HEK293T (cell line): Measurements from ENCODE around the gene PATJ.
"Not testable (repeated sequence)": the region's sequence is repeated elsewhere in the genome, so short reads cannot be mapped to it uniquely, and the experiment has no call there.

ENCODE experiments used
- CTCF ChIA-PET: fragments of 350-600 bp; formaldehyde crosslinking; extraction: SDS; loops from one replicate; lab custom pipeline; 2021; ENCODE audit warnings: antibody characterized with exemption, inconsistent platforms; lab: Yijun Ruan, JAX
- POLR2A ChIA-PET: fragments of 350-600 bp; formaldehyde crosslinking; extraction: SDS; loops from one replicate; lab custom pipeline; 2020; ENCODE audit warnings: antibody characterized with exemption, inconsistent platforms; lab: Yijun Ruan, JAX
- DNase-seq: peaks from one replicate; pipeline ENCODE4 v3.0.0; 2012; ENCODE audit warnings: mixed read lengths; ENCODE audit errors: extremely low spot score
- ARNT ChIP-seq: fragments of 450-650 bp; IDR thresholded peaks from 2 replicates; pipeline ENCODE4 v1.6.1; 2017; ENCODE audit warnings: mild to moderate bottlenecking
- BHLHE40 ChIP-seq: fragments of 450-650 bp; IDR thresholded peaks from 2 replicates; pipeline ENCODE4 v1.6.1; 2016; ENCODE audit warnings: mild to moderate bottlenecking, moderate library complexity, borderline replicate concordance
- CTBP1 ChIP-seq: fragments of 450-650 bp; IDR thresholded peaks from 2 replicates; pipeline ENCODE4 v1.6.1; 2016; ENCODE audit warnings: borderline replicate concordance
- ELF4 ChIP-seq: fragments of 450-650 bp; IDR thresholded peaks from 2 replicates; pipeline ENCODE4 v1.6.1; 2017; ENCODE audit warnings: antibody characterized with exemption
- FOXA1 ChIP-seq: fragments of 450-650 bp; IDR thresholded peaks from 2 replicates; pipeline ENCODE4 v1.6.1; 2016; ENCODE audit warnings: mild to moderate bottlenecking
- FOXK2 ChIP-seq: fragments of 450-650 bp; IDR thresholded peaks from 2 replicates; pipeline ENCODE4 v1.6.1; 2016; ENCODE audit warnings: mild to moderate bottlenecking
- FOXM1 ChIP-seq: fragments of 450-650 bp; IDR thresholded peaks from 2 replicates; pipeline ENCODE4 v1.6.1; 2017; ENCODE audit warnings: mild to moderate bottlenecking, borderline replicate concordance
- HDGF ChIP-seq: fragments of 450-650 bp; IDR thresholded peaks from 2 replicates; pipeline ENCODE4 v1.6.1; 2017; ENCODE audit warnings: antibody characterized with exemption, borderline replicate concordance
- L3MBTL2 ChIP-seq: fragments of 450-650 bp; conservative IDR thresholded peaks from 2 replicates; pipeline ENCODE4 v1.6.1; 2016; ENCODE audit warnings: mild to moderate bottlenecking
- LEF1 ChIP-seq: fragments of 450-650 bp; IDR thresholded peaks from 2 replicates; pipeline ENCODE4 v1.6.1; 2017; ENCODE audit warnings: mild to moderate bottlenecking, borderline replicate concordance
- NFRKB ChIP-seq: fragments of 450-650 bp; IDR thresholded peaks from 2 replicates; pipeline ENCODE4 v1.6.1; 2016; ENCODE audit warnings: mild to moderate bottlenecking, moderate library complexity
- PKNOX1 ChIP-seq: fragments of 450-650 bp; IDR thresholded peaks from 2 replicates; pipeline ENCODE4 v1.6.1; 2016
- SP1 ChIP-seq: fragments of 450-650 bp; IDR thresholded peaks from 2 replicates; pipeline ENCODE4 v1.6.1; 2017
- SUZ12 ChIP-seq: fragments of 450-650 bp; IDR thresholded peaks from 2 replicates; pipeline ENCODE4 v1.6.1; 2016; ENCODE audit warnings: mild to moderate bottlenecking
- TARDBP ChIP-seq: fragments of 450-650 bp; IDR thresholded peaks from 2 replicates; pipeline ENCODE4 v1.6.1; 2016
- ZNF384 ChIP-seq: fragments of 450-650 bp; IDR thresholded peaks from 2 replicates; pipeline ENCODE4 v1.6.1; 2016

Gene PATJ

GRCh38 chr1:61941794-61942193 is 199.5 kb downstream of the PATJ start:
- CTCF ChIA-PET = no interaction called here
- TF ChIP-seq LEF1 = no peak
- no peak for TF ChIP-seq SP1
- no peak for TF ChIP-seq FOXM1
- TF ChIP-seq ARNT = no peak
- TF ChIP-seq PKNOX1 = peak; percentile 64
- no peak for DNase-seq
- POLR2A ChIA-PET = no interaction called here

- POLR2A ChIA-PET = no interaction called here
Measured at GRCh38 chr1:61942856-61943255, 200.6 kb downstream of the PATJ start.

GRCh38 chr1:61948685-61949084 is 206.4 kb downstream of the PATJ start:
- CTCF ChIA-PET, POLR2A ChIA-PET: not testable (repeated sequence)

More at GRCh38 chr1:61942856-61943255, 200.6 kb downstream of the PATJ start:
- CTCF ChIA-PET = no interaction called here
- DNase-seq = no peak
- TF ChIP-seq BHLHE40 = no peak
- no peak for TF ChIP-seq HDGF
- TF ChIP-seq ELF4 = no peak
- TF ChIP-seq FOXK2 = no peak
- no peak for TF ChIP-seq PKNOX1
- no peak for TF ChIP-seq ZNF384
- no peak for TF ChIP-seq NFRKB
- TF ChIP-seq LEF1 = no peak
- no peak for TF ChIP-seq FOXM1
- no peak for TF ChIP-seq CTBP1
- no peak for TF ChIP-seq SUZ12
- TF ChIP-seq ARNT = no peak
- no peak for TF ChIP-seq L3MBTL2
- TF ChIP-seq TARDBP = no peak
- TF ChIP-seq SP1 = no peak
- no peak for TF ChIP-seq FOXA1

GRCh38 chr1:61950418-61950817 is 208.1 kb downstream of the PATJ start:
- TF ChIP-seq ARNT (no peak), HDGF (no peak), ZNF384 (no peak), LEF1 (no peak), SP1 (no peak), FOXM1 (no peak), TARDBP (no peak), L3MBTL2 (no peak), NFRKB (no peak), FOXA1 (no peak), BHLHE40 (no peak), PKNOX1 (no peak), CTBP1 (no peak), ELF4 (no peak), SUZ12 (no peak), FOXK2 (no peak)
- no peak for DNase-seq
- CTCF ChIA-PET = interaction anchor here (0.7 to 1.4 kb wide), 2 partner anchors 48 to 183 kb away, joined by 3 read pairs; no protein-coding TSS in a partner anchor
- POLR2A ChIA-PET = no interaction called here

More at GRCh38 chr1:61948685-61949084, 206.4 kb downstream of the PATJ start:
- DNase-seq = not testable (repeated sequence)

GRCh38 chr1:61951731-61952580 is 209.7 kb downstream of the PATJ start:
- ChIA-PET CTCF (interaction anchor here (0.6 to 1.4 kb wide), 3 partner anchors 85 to 982 kb away, joined by 3 read pairs; no protein-coding TSS in a partner anchor), POLR2A (no interaction called here)
- TF ChIP-seq TARDBP (no peak), L3MBTL2 (no peak), CTBP1 (no peak), BHLHE40 (no peak), LEF1 (no peak), HDGF (no peak), SUZ12 (no peak), ZNF384 (no peak), PKNOX1 (no peak), FOXK2 (no peak), FOXM1 (no peak), ARNT (no peak), NFRKB (no peak), ELF4 (no peak), FOXA1 (no peak), SP1 (no peak)
- DNase-seq = no peak
